Mucosa of stomach (tissue), 1 donor: ENCODE measurements around the gene MYO5C.

Experiments
- H3K27me3 ChIP-seq: one replicate; pipeline ENCODE4 v1.7.0; 2013; ENCODE audit warnings: mild to moderate bottlenecking, low read length; ENCODE audit not compliant: control insufficient read depth, insufficient read depth
- H3K36me3 ChIP-seq: one replicate; pipeline ENCODE4 v1.7.0; 2013; ENCODE audit warnings: low read length; ENCODE audit not compliant: control insufficient read depth, insufficient read depth
- H3K4me1 ChIP-seq: one replicate; pipeline ENCODE4 v1.7.0; 2013; ENCODE audit warnings: mild to moderate bottlenecking, low read length; ENCODE audit not compliant: control insufficient read depth, insufficient read depth
- H3K4me3 ChIP-seq: one replicate; pipeline ENCODE4 v1.7.0; 2013; ENCODE audit warnings: low read length
- H3K9ac ChIP-seq: one replicate; pipeline ENCODE4 v1.7.0; 2013; ENCODE audit warnings: mild to moderate bottlenecking, low read length, moderate library complexity
- H3K9me3 ChIP-seq: one replicate; pipeline ENCODE4 v1.7.0; 2013; ENCODE audit warnings: mild to moderate bottlenecking, low read length, moderate library complexity; ENCODE audit not compliant: control insufficient read depth
- donor health status: Pancreatic carcinoma.

Gene MYO5C

DNA sequence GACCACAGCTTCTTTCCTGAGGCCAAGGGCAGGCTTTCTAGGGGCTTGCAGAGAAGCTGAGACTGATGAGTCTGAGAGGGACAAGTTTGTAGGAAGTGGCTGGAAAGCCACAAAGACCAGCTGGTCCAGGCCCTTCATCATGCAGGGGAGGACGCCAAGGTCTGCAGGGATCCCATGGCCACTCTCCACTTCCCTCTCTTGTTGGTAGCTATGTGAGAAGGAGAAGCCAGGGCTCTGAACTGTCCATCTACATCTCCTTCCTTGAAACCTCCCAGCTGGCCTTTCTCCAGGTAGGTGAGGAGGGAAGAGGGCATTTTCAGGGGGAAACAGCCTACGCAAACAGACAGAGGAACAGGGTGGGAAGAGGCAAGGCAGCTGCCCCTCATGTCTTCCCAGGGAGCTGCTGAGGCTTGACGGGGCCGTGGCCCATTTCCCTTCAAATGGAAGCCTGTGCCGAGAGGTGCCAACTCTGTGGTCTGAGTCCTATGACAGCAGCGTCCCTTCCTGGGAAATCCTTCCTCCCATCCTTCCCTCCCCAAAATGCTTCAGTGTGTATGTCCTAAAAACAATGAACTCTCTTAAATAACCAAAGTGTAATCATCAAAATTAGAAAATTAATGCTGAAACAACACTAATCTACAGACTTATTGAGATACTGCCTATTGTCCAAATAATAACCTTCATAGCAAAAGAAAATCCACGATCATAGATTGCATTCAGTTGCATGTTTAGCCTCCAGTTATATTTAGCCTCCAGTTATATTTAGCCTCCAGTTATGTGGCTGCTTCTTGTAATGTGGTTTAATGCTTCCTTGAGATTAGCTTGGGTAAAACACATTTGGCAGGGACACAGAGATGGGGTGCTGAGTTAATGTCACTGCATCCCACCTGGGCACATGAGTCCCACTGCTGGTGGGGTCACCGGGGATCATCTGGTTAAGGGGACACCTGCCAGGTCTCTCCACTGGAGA is 140.4 kb downstream of the MYO5C start:
- Histone ChIP-seq H3K36me3 (peaks cover 4% of the 10 kb centered on the region), H3K9me3 (no peaks in the 10 kb centered on the region), H3K4me1 (peaks cover 15% of the 10 kb centered on the region), H3K27me3 (no peaks in the 10 kb centered on the region), H3K9ac (no peak overlapping the region), H3K4me3 (no peak overlapping the region)

DNA sequence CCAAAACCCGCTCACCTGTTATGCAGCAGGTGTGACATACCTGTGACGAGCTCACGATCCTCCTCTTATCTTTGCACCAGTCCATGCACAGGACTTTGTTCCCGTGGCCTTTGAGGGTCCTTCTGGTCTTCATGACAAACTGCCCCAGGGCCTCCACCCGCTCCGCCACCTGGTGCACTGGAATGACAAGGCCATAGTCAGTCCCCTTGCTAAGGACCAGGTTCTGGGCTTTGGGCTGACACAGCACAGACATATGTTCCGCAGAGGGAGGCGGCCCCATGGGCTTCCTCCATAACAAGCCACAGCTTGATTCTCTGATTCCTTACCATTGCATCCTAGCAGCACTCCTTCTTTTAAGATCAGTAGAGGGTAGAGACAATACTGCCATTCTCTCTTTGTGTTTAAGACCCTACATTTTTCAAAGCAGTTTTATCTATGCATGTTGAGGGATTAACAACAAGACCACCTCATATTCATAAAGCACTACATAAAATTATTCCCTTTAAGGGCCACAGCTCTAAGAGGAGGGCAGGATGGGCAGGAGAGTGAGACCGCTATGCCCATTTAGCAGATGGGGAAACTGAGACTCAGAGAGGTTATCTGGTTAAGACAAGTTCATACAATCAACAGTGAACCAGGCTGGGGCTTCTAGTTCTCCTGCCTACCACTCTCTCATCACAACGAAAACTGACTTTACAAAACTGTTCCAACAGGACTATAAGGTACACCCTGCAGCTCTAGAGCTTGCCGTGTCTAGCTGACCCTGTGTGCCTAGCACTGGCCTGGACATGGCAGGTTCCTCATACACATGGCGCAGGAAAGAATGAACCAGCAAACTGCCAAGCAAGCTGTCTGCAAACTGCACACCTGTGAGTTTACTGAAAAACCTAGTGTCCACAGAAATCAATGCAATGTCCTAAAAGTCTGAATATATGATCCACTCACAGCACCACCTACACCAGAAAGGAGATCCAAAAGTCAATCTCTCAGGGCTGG is 141.4 kb downstream of the MYO5C start:
- H3K27me3 ChIP-seq, result no peaks in the 10 kb centered on the region
- H3K9ac ChIP-seq, result no peak overlapping the region
- H3K9me3 ChIP-seq, result no peaks in the 10 kb centered on the region
- H3K36me3 ChIP-seq, result peaks cover 4% of the 10 kb centered on the region
- H3K4me1 ChIP-seq, result peaks cover 23% of the 10 kb centered on the region
- no peak overlapping the region for H3K4me3 ChIP-seq

DNA sequence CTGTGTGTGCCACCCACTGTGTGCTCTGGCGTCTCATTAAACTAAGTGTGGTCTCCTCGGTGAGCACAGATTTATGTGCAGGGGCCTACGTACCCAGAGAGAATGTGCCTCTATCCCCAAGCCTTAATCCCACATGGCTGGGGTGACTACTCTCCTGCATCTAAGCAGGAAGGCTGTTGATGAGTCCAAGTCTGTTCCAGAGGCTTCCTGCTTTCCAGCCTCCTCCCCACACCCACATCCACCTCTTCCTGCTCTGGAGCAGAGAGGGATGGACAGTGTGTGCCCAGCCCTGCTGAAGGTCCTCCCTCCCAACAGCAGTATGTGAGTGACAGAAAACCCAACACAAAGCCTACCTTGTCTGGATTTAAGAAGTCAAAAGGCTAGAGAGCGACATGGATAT is 144.3 kb downstream of the MYO5C start:
- H3K36me3 ChIP-seq, result peaks cover 4% of the 10 kb centered on the region
- no peaks in the 10 kb centered on the region for H3K27me3 ChIP-seq
- peaks cover 30% of the 10 kb centered on the region for H3K4me1 ChIP-seq
- no peak overlapping the region for H3K9ac ChIP-seq
- H3K4me3 ChIP-seq, result no peak overlapping the region
- no peaks in the 10 kb centered on the region for H3K9me3 ChIP-seq

DNA sequence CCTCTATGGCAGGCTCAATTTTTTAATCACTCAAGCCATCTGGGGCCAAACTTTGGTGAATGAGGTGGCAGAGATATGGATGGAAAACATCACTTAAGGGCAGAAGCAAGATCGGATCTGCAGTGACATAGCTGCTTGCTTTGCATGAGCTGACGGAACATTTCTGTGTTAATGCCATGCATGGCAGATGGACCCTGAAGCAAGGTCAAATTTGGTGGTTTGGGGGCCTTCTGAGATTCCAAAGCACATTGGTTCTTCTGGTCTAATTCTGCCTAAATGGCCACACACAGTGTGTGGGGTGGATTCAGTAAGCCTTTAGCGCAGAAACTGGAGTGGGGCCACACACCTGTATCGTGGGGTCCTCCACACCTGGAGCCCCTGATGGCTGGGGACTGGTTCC is 144.7 kb downstream of the MYO5C start:
- no peak overlapping the region for H3K4me3 ChIP-seq
- H3K4me1 ChIP-seq, result peaks cover 30% of the 10 kb centered on the region
- no peaks in the 10 kb centered on the region for H3K27me3 ChIP-seq
- peaks cover 4% of the 10 kb centered on the region for H3K36me3 ChIP-seq
- no peak overlapping the region for H3K9ac ChIP-seq
- H3K9me3 ChIP-seq, result no peaks in the 10 kb centered on the region

DNA sequence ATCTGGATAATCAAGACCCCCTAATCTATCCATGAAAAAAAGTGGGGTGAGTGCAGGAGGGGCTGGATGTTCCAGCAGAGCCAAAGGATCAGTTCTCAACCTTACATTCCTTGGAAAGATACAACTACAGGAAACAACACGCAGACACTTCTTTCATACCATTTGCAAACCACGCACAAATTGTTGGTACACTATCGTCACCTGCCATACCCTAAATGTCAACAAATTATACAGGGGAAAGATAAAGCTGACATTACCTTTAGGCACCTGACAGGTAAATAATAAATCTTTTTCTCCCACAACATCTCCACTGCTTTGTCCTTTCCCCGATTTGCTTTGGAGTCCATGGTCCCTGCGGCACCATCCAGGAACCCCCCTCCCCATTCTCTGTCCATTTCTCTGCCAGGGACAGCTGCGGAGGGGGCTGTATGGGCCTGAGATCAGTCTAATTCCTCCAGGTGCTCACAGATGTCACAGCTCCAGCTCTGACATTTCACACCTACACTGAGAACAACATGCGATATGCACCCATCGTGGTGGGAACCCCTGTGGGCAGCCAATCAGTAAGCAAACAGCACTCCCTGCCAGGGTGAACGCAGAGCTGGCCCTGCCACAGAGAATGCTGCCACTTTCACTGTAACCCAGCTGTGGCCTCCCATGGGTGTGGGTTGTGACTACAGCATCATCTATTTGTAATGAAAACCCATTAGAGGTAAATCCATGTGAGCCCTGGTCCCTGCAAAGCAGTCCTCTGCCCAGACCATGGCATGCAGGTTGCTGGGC is 145.4 kb downstream of the MYO5C start:
- Histone ChIP-seq H3K36me3 (peaks cover 4% of the 10 kb centered on the region), H3K4me3 (no peak overlapping the region), H3K9me3 (no peaks in the 10 kb centered on the region), H3K27me3 (no peaks in the 10 kb centered on the region), H3K4me1 (peaks cover 30% of the 10 kb centered on the region), H3K9ac (no peak overlapping the region)

DNA sequence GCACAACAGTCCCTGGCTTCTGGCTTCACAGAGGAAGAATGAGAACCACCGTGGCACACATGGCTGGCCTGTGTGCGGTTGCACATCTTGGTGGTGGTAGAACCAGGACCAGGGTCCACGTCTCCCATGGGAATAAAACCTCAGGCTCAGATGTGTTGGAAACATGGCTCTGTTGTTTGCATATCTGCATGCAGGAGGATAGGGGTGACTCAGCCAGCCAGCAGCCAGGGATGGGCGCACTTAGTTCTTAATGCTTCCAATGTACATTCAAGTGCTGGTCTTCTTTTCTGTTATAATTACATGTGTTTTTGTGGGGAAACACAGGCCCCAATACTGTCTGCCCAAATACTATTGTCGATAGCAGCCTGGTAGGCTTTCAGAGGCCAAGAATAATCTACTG is 147.2 kb downstream of the MYO5C start:
- Histone ChIP-seq H3K36me3 (peaks cover 4% of the 10 kb centered on the region), H3K4me3 (no peak overlapping the region), H3K9ac (no peak overlapping the region), H3K27me3 (no peaks in the 10 kb centered on the region), H3K9me3 (no peaks in the 10 kb centered on the region), H3K4me1 (peaks cover 30% of the 10 kb centered on the region)

DNA sequence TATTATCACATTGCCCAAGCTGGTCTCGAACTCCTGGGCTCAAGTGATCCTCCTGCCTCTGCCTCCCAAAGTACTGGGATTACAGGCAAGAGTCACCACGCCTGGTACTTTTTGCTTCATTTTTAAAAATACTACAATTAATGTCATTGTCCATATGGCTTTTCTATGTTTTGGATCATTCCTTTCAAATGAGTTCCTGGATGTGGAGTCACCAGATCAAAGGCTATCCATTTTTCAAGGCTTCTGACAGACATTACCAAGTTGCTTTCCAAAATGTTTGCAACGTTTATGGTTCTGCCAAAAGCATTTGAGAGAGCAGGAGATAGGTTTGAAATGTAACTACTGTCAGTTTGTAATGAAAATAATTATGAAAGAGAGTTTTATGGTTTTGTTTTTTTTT is 148.8 kb downstream of the MYO5C start:
- Histone ChIP-seq H3K9me3 (no peaks in the 10 kb centered on the region), H3K9ac (no peak overlapping the region), H3K4me1 (peaks cover 30% of the 10 kb centered on the region), H3K4me3 (no peak overlapping the region), H3K27me3 (no peaks in the 10 kb centered on the region), H3K36me3 (peaks cover 4% of the 10 kb centered on the region)

DNA sequence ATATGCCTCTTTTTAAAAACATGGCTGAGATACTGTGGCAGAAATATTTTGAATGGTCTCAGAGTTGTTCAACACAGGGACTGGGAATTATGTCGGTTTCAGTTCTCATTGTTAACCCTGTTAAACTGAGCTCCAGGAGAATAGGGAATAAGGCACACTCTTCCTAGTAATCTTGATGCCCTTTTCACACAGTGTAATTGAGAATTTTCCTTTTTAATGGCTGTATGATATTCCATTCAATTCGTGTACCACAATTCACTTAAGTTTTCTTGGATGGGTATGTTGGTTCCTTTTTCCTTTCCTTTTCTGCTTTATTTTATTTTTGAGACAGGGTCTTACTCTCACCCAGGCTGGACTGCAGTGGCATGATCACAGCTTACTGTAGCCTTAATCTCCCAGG is 149.3 kb downstream of the MYO5C start:
- Histone ChIP-seq H3K9ac (no peak overlapping the region), H3K4me3 (no peak overlapping the region), H3K27me3 (no peaks in the 10 kb centered on the region), H3K9me3 (no peaks in the 10 kb centered on the region), H3K36me3 (peaks cover 2% of the 10 kb centered on the region), H3K4me1 (peaks cover 25% of the 10 kb centered on the region)

DNA sequence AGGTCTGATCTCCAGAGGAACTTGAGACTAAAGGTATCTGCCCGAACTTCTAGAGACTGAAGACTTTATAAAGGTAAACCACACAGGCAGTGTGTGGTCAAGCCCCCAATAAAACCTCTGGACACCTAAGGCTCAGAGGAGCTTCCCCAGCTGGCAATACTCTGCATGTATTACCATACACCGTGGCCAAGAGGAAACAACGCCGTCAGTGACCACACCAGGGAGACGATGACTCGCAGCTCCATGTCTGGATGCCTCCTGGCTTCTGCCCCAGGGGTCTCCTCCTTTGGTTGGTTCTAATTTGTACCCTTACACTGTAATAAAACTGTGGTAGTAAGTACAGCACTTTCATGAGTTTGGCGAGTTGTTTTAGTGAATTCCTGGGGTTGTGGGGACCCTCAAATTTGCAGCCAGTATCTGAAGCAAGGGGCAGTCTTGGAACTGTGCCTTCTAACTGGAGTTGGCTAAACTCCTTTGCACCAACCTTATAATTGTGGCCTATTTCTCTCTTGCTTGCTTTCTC is 150.9 kb downstream of the MYO5C start:
- Histone ChIP-seq H3K4me3 (no peak overlapping the region), H3K36me3 (no peaks in the 10 kb centered on the region), H3K27me3 (no peaks in the 10 kb centered on the region), H3K9ac (no peak overlapping the region), H3K4me1 (peaks cover 14% of the 10 kb centered on the region), H3K9me3 (no peaks in the 10 kb centered on the region)

DNA sequence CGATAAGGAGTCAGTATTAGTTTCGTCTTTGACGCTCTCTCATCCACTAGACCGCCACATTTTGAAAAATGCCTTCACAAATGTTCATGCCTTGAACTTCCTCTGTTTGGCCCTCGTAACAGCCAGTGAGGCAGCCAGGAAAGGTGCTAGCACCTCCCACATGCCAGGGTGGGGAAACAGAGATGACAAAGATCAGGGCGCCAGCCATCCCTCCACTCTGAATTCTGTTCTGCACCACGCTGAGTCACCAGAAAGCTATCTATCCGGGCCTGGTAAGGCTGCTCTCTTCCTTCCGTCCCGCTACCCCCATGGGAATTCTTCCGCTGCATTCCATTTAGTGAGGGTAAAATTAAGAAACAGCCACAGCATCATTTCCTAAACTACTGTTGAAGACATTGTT is 151.7 kb downstream of the MYO5C start:
- Histone ChIP-seq H3K4me1 (peaks cover 11% of the 10 kb centered on the region), H3K9ac (no peak overlapping the region), H3K27me3 (no peaks in the 10 kb centered on the region), H3K36me3 (no peaks in the 10 kb centered on the region), H3K9me3 (no peaks in the 10 kb centered on the region), H3K4me3 (no peak overlapping the region)
